GM12878 (cell line): ENCODE data around the gene ZNF652. TPM values are rescaled to one million over a fixed set of nuclear protein-coding genes. Genes with fewer than 3 reads are reported as not detected.

Source experiments
- ATAC-seq: fragments of 200-7000 bp; cut with Tn5 transposase; 3 replicates; pipeline ENCODE4 v1.9.1; 2020; ENCODE audit warnings: mild to moderate bottlenecking, moderate library complexity
- BruUV-seq: library from RNA; stranded (reverse); fragments of 400-500 nt; replicated peaks from 2 replicates; lab custom pipeline; 2021; lab: Mats Ljungman, UMichigan
- CTCF ChIA-PET: fragments of 300-600 bp; sonication (Branson Sonifier 250); formaldehyde crosslinking; extraction: SDS; loops from one replicate; lab custom pipeline; 2021; ENCODE audit warnings: inconsistent platforms; lab: Yijun Ruan, JAX
- POLR2A ChIA-PET: fragments of 350-600 bp; formaldehyde crosslinking; extraction: SDS; loops from one replicate; lab custom pipeline; 2021; ENCODE audit warnings: inconsistent platforms; lab: Charles Lee
- RAD21 ChIA-PET: fragments of 300-600 bp; sonication (Branson Sonifier 250); formaldehyde crosslinking; loops from one replicate; lab custom pipeline; 2023; ENCODE audit warnings: antibody characterized with exemption; ENCODE audit not compliant: unreplicated experiment; lab: Charles Lee
- SMC1A ChIA-PET: fragments of 300-600 bp; sonication (Branson Sonifier 250); formaldehyde crosslinking; loops from one replicate; lab custom pipeline; 2023; ENCODE audit not compliant: unreplicated experiment, uncharacterized antibody; lab: Charles Lee
- DNase-seq: peaks from one replicate; pipeline ENCODE4 v3.0.0-alpha.2; 2011; ENCODE audit warnings: low read depth, low spot score
- FAIRE-seq: peaks from 3 replicates; lab custom pipeline; 2011; peaks lifted over from hg19 to GRCh38; lab: Jason Lieb, UNC
- H2AFZ ChIP-seq: 2 replicates; pipeline ENCODE4 v1.6.0; 2011; ENCODE audit warnings: low read depth, low read length, control low read depth; ENCODE audit not compliant: control insufficient read depth
- H3K27ac ChIP-seq: 2 replicates; pipeline ENCODE4 v1.5.1; 2011; ENCODE audit warnings: control low read depth; ENCODE audit not compliant: control insufficient read depth, insufficient read depth
- H3K27me3 ChIP-seq, 2 experiments: replicated peaks in 1 of 2; 2 replicates each; pipeline versions ENCODE4 v1.6.0 to v1.6.1; 2011; ENCODE audit warnings: low read length in 1 of 2; ENCODE audit not compliant: control insufficient read depth in 2 of 2, insufficient read depth in 2 of 2
- H3K36me3 ChIP-seq, 2 experiments: 2 replicates each; pipeline ENCODE4 v1.5.1; 2011; ENCODE audit warnings: low read length in 1 of 2; ENCODE audit not compliant: control insufficient read depth in 2 of 2, insufficient read depth in 2 of 2
- H3K4me1 ChIP-seq: 2 replicates; pipeline ENCODE4 v1.6.1; 2011; ENCODE audit warnings: mild to moderate bottlenecking, low read length, moderate library complexity, mixed read lengths; ENCODE audit not compliant: control insufficient read depth, insufficient read depth
- H3K4me2 ChIP-seq: 2 replicates; pipeline ENCODE4 v1.6.0; 2011; ENCODE audit warnings: control low read depth; ENCODE audit not compliant: control insufficient read depth, insufficient read depth
- H3K4me3 ChIP-seq: fragments of 200-600 bp; sonication (generic); 2 replicates; pipeline ENCODE4 v1.5.1; 2016
- H3K79me2 ChIP-seq: 2 replicates; pipeline ENCODE4 v1.6.0; 2011; ENCODE audit warnings: low read length; ENCODE audit not compliant: control insufficient read depth, insufficient read depth
- H3K9ac ChIP-seq: 2 replicates; pipeline ENCODE4 v1.8.0; 2011; ENCODE audit warnings: low read length, control low read depth, mixed read lengths; ENCODE audit not compliant: control insufficient read depth, insufficient read depth
- H3K9me3 ChIP-seq: replicated peaks from 3 replicates; pipeline ENCODE4 v1.5.1; 2011; ENCODE audit warnings: mild to moderate bottlenecking, low read length; ENCODE audit not compliant: control insufficient read depth, insufficient read depth
- H4K20me1 ChIP-seq: 2 replicates; pipeline ENCODE4 v1.6.0; 2011; ENCODE audit not compliant: control insufficient read depth, insufficient read depth
- E4F1 ChIP-seq: fragments of 450-650 bp; IDR thresholded peaks from 2 replicates; pipeline ENCODE4 v1.6.1; 2018; ENCODE audit warnings: borderline replicate concordance, mild to moderate bottlenecking; ENCODE audit not compliant: partially characterized antibody
- GATAD2B ChIP-seq: fragments of 450-650 bp; conservative IDR thresholded peaks from 2 replicates; pipeline ENCODE4 v1.6.1; 2017; ENCODE audit warnings: low read depth, mild to moderate bottlenecking, moderate library complexity
- HSF1 ChIP-seq: fragments of 150-350 bp; IDR thresholded peaks from 2 replicates; pipeline ENCODE4 v1.6.1; 2014; ENCODE audit warnings: mild to moderate bottlenecking, low read depth, low read length
- NR2C2 ChIP-seq: IDR thresholded peaks from 2 replicates; pipeline ENCODE4 v1.6.1; 2011; ENCODE audit warnings: borderline replicate concordance, low read depth; ENCODE audit not compliant: control insufficient read depth, insufficient read length
- POLR2A ChIP-seq: IDR thresholded peaks from 2 replicates; pipeline ENCODE4 v1.6.1; 2011; ENCODE audit warnings: low read depth, mild to moderate bottlenecking, low read length
- SPI1 ChIP-seq: IDR thresholded peaks from 2 replicates; pipeline ENCODE4 v1.6.1; 2011; ENCODE audit warnings: low read depth, mild to moderate bottlenecking, low read length, moderate library complexity, borderline replicate concordance; ENCODE audit not compliant: insufficient read depth
- SREBF1 ChIP-seq: IDR thresholded peaks from 2 replicates; pipeline ENCODE4 v1.6.1; 2012; ENCODE audit warnings: mild to moderate bottlenecking, low read length
- TARDBP ChIP-seq: IDR thresholded peaks from 2 replicates; pipeline ENCODE4 v1.6.1; 2016; ENCODE audit warnings: borderline replicate concordance
- ZBED1 ChIP-seq: IDR thresholded peaks from 2 replicates; pipeline ENCODE4 v1.6.1; 2016; ENCODE audit warnings: borderline replicate concordance
- WGBS: methylation state at CpG from one replicate; pipeline ENCODE4 v1.1.6; 2016; ENCODE audit warnings: low lambda C conversion rate; ENCODE audit not compliant: insufficient replicate concordance, insufficient coverage; ENCODE audit errors: missing lambda C conversion rate; 5-methylcytosine and 5-hydroxymethylcytosine counted together
- in situ Hi-C: fragments of 300-500 bp; cut with MboI; formaldehyde crosslinking; loops from 9 replicates; pipeline ENCODE4 v1.14.3; 2018; ENCODE audit warnings: mixed read lengths
- intact Hi-C: fragments of 100-400 bp; cut with micrococcal nuclease; formaldehyde crosslinking; loops from one replicate; pipeline ENCODE4 v1.14.2; 2022; ENCODE audit not compliant: unreplicated experiment
- polyA plus RNA-seq, 11 experiments: library from polyadenylated mRNA; depleted of rRNA in 4 of 11; unstranded in 6 of 11; stranded (reverse) in 5 of 11; fragments of >200 nt; fragmentation: Nextera tagmentation in 4 of 11; fragmentation: Illumina TruSeq in 1 of 11; extraction: Ambion mirVana in 4 of 11; extraction: Trizol in 1 of 11; gene quantifications; 1 replicate in 1 of 11; 2 replicates in 10 of 11; pipeline versions ENCODE4 v1.2.1 to v1.2.3, GENCODE V29; 2011 to 2016; ENCODE audit warnings: inconsistent platforms in 2 of 11, missing spikeins in 2 of 11, low read depth in 1 of 11
- total RNA-seq, 4 experiments: library from RNA; depleted of rRNA in 3 of 4; stranded (reverse); fragments of >200 nt in 3 of 4; fragmentation: Illumina TruSeq in 1 of 4; extraction: Trizol in 1 of 4; gene quantifications; 2 replicates each; pipeline versions ENCODE4 v1.2.1 to v1.2.3, GENCODE V29; 2013 to 2021

Gene ZNF652
- total and polyA plus RNA-seq, 10 of the 15 experiments (the other 5 are each of a cell fraction or from before 2014, with no cell fraction given): 3.4 to 13.1 (median 8.7) TPM

GRCh38 chr17:49316889-49317675 is 45.0 kb downstream of the ZNF652 start:
- peak overlapping the region; percentile 81 for H3K4me2 ChIP-seq
- intact Hi-C loops: no loop called here
- BruUV-seq: TSS peak; percentile 31

GRCh38 chr17:49316258-49316570 is 45.8 kb downstream of the ZNF652 start:
- H4K20me1 ChIP-seq: no peaks in the 10 kb centered on the region
- ChIA-PET POLR2A (interaction anchor here (1.3 kb wide), 1 partner anchor 52 kb away, joined by 4 read pairs; no protein-coding TSS in a partner anchor), CTCF (interaction anchor here (0.7 to 9.5 kb wide), 27 partner anchors 9 to 240 kb away, joined by 3 to 330 read pairs (median 8); partner anchors contain the start of gene ZNF652), SMC1A (interaction anchor here (0.9 to 7.6 kb wide), 17 partner anchors 9 to 224 kb away, joined by 3 to 140 read pairs (median 9); partner anchors contain the start of gene PHB1), RAD21 (interaction anchor here (0.8 to 6.6 kb wide), 19 partner anchors 8 to 240 kb away, joined by 3 to 115 read pairs (median 6); no protein-coding TSS in a partner anchor)
- no peaks in the 10 kb centered on the region; the same call in 1 of the 2 replicates for H3K79me2 ChIP-seq
- in situ Hi-C loops: loop anchor here (5.0 kb wide), 2 partner anchors 51 to 236 kb away; no protein-coding TSS in a partner anchor
- H3K4me3 ChIP-seq: peak overlapping the region; percentile 26; the same call in 1 of the 2 replicates
- BruUV-seq: no TSS peak
- H3K27me3 ChIP-seq: no peaks in the 10 kb centered on the region
- FAIRE-seq: no peak
- peak overlapping the region; percentile 4; the same call in 1 of the 2 replicates for H2AFZ ChIP-seq
- H3K9me3 ChIP-seq: no peaks in the 10 kb centered on the region
- H3K4me2 ChIP-seq: peak overlapping the region; percentile 81
- intact Hi-C loops: no loop called here
- H3K4me1 ChIP-seq: peaks cover 16% of the 10 kb centered on the region
- ATAC-seq: peak; percentile 51
- peaks cover 2 to 8% of the 10 kb centered on the region in 2 experiments; a peak in 2 of 4 replicates for H3K36me3 ChIP-seq
- no peak for DNase-seq
- H3K27ac ChIP-seq: peak overlapping the region; percentile 53
- WGBS: 3% methylated on average over 2 of the region's 2 CpGs
- no peak overlapping the region for H3K9ac ChIP-seq
- TF ChIP-seq HSF1: no peak
- TF ChIP-seq E4F1: no peak
- TF ChIP-seq POLR2A: no peak
- TF ChIP-seq ZBED1: no peak
- TF ChIP-seq SREBF1: no peak
- TF ChIP-seq NR2C2: no peak
- TF ChIP-seq TARDBP: no peak

More at GRCh38 chr17:49316889-49317675, 45.0 kb downstream of the ZNF652 start:
- no peaks in the 10 kb centered on the region for H4K20me1 ChIP-seq
- peaks cover 16% of the 10 kb centered on the region for H3K4me1 ChIP-seq
- H2AFZ ChIP-seq: no peak overlapping the region
- peak; percentile 62 for ATAC-seq
- FAIRE-seq: no peak
- 56% methylated on average over 13 of the region's 13 CpGs for WGBS
- CTCF ChIA-PET: interaction anchor here (0.7 to 9.5 kb wide), 20 partner anchors 8 to 239 kb away, joined by 3 to 330 read pairs (median 11); partner anchors contain the start of gene ZNF652
- RAD21 ChIA-PET: interaction anchor here (0.5 to 6.6 kb wide), 19 partner anchors 8 to 256 kb away, joined by 3 to 115 read pairs (median 6); no protein-coding TSS in a partner anchor
- H3K9ac ChIP-seq: no peak overlapping the region
- in situ Hi-C loops: loop anchor here (5.0 kb wide), 2 partner anchors 50 to 235 kb away; no protein-coding TSS in a partner anchor
- DNase-seq: no peak
- H3K27ac ChIP-seq: peak overlapping the region; percentile 14; the same call in 1 of the 2 replicates
- 0 out of 2 replicates have a peak overlapping the region, but pooled peaks have one; percentile 0 for H3K4me3 ChIP-seq
- H3K79me2 ChIP-seq: no peaks in the 10 kb centered on the region; the same call in 1 of the 2 replicates
- no peaks in the 10 kb centered on the region for H3K9me3 ChIP-seq
- H3K36me3 ChIP-seq: peaks cover 2 to 6% of the 10 kb centered on the region in 2 experiments; a peak in 2 of 4 replicates
- POLR2A ChIA-PET: interaction anchor here (0.6 to 1.3 kb wide), 2 partner anchors 51 to 53 kb away, joined by 4 to 6 read pairs; no protein-coding TSS in a partner anchor
- H3K27me3 ChIP-seq: no peaks in the 10 kb centered on the region
- SMC1A ChIA-PET: interaction anchor here (0.6 to 7.6 kb wide), 18 partner anchors 8 to 254 kb away, joined by 3 to 140 read pairs (median 8); partner anchors contain the start of gene PHB1
- TF ChIP-seq GATAD2B (no peak), SPI1 (peak; percentile 36; the same call in 1 of the 2 replicates)
